Fibroblast of upper back skin (primary cell): ENCODE data around the gene DDX23.
A peak's percentile ranks its signal among the peaks of the same experiment; 100 is the strongest.
"Not testable (repeated sequence)": the region's sequence is repeated elsewhere in the genome, so short reads cannot be mapped to it uniquely, and the experiment has no call there.

Experiments used
- DNase-seq: peaks from one replicate; pipeline ENCODE4 v3.0.0-alpha.2; 2013

The DDX23 gene

GRCh38 chr12:48861111-48861510, 9.1 kb upstream of the DDX23 start:
- DNase-seq: no peak

- not testable (repeated sequence) for DNase-seq
Observed at GRCh38 chr12:48860236-48860635, 8.3 kb upstream of the DDX23 start.

- no peak for DNase-seq
Observed at GRCh38 chr12:48859607-48860006, 7.6 kb upstream of the DDX23 start.

- DNase-seq: no peak
Observed at GRCh38 chr12:48858043-48858442, 6.1 kb upstream of the DDX23 start.

GRCh38 chr12:48857278-48857994, 5.5 kb upstream of the DDX23 start:
- no peak for DNase-seq

- no peak for DNase-seq
Observed at GRCh38 chr12:48856379-48856778, 4.4 kb upstream of the DDX23 start.

GRCh38 chr12:48854932-48855331, 3.0 kb upstream of the DDX23 start:
- DNase-seq: not testable (repeated sequence)

GRCh38 chr12:48854488-48854887, 2.5 kb upstream of the DDX23 start:
- no peak for DNase-seq

- peak; percentile 88 for DNase-seq
Observed at GRCh38 chr12:48852734-48853688, 1.0 kb upstream of the DDX23 start.

GRCh38 chr12:48842021-48842420, 9.9 kb downstream of the DDX23 start:
- DNase-seq: not testable (repeated sequence)

GRCh38 chr12:48838048-48838447, 13.9 kb downstream of the DDX23 start:
- DNase-seq: no peak

GRCh38 chr12:48832321-48833060, 19.5 kb downstream of the DDX23 start:
- no peak for DNase-seq

GRCh38 chr12:48831257-48831656, 20.7 kb downstream of the DDX23 start:
- no peak for DNase-seq

GRCh38 chr12:48828841-48829575, 23.0 kb downstream of the DDX23 start:
- DNase-seq: no peak

- no peak for DNase-seq
Observed at GRCh38 chr12:48828293-48828692, 23.7 kb downstream of the DDX23 start.

- no peak for DNase-seq
Observed at GRCh38 chr12:48827513-48828096, 24.4 kb downstream of the DDX23 start.

- no peak for DNase-seq
Observed at GRCh38 chr12:48827026-48827425, 24.9 kb downstream of the DDX23 start.

GRCh38 chr12:48826209-48826855, 25.6 kb downstream of the DDX23 start:
- DNase-seq: no peak

- DNase-seq: no peak
Observed at GRCh38 chr12:48824905-48825304, 27.1 kb downstream of the DDX23 start.

GRCh38 chr12:48824112-48824511, 27.9 kb downstream of the DDX23 start:
- no peak for DNase-seq

GRCh38 chr12:48823281-48823680, 28.7 kb downstream of the DDX23 start:
- no peak for DNase-seq

GRCh38 chr12:48822711-48823110, 29.3 kb downstream of the DDX23 start:
- no peak for DNase-seq
